ENCODE data around the gene DCLK1. TPM values are rescaled to one million over a fixed set of nuclear protein-coding genes. Genes with fewer than 3 reads are reported as not detected.
A peak's percentile ranks its signal among the peaks of the same experiment; 100 is the strongest.

Gene DCLK1
- total RNA-seq, 1 donor from 2014 or later, result 36.1 TPM

GRCh38 chr13:36143738-36144137, 12.6 kb upstream of the DCLK1 start:
- intact Hi-C loops (cut with DNase I), result no loop called here
- no peaks in the 10 kb centered on the region for H3K4me1 ChIP-seq
- H3K27ac ChIP-seq, result no peak overlapping the region
- no peaks in the 10 kb centered on the region for H3K27me3 ChIP-seq
- TF ChIP-seq POLR2AphosphoS5 (IDR thresholded peaks at IDR 0.05; ENCODE audit: insufficient read depth in 1 of 2, low read depth in 1 of 2), result no peak
- TF ChIP-seq POLR2A (IDR thresholded peaks at IDR 0.05), result no peak
- no peak for TF ChIP-seq CTCF (IDR thresholded peaks at IDR 0.05)
- no peaks in the 10 kb centered on the region for H3K9me3 ChIP-seq
- no peaks in the 10 kb centered on the region for H3K36me3 ChIP-seq
- no peak for DNase-seq (ENCODE audit: extremely low spot score in 2 of 2)
- no peak overlapping the region for H3K4me3 ChIP-seq

- Histone ChIP-seq H3K4me1 (no peaks in the 10 kb centered on the region), H3K4me3 (no peak overlapping the region), H3K9me3 (no peaks in the 10 kb centered on the region), H3K27me3 (no peaks in the 10 kb centered on the region), H3K27ac (no peak overlapping the region), H3K36me3 (no peaks in the 10 kb centered on the region)
- no peak for DNase-seq (ENCODE audit: extremely low spot score in 2 of 2)
- intact Hi-C loops (cut with DNase I), result no loop called here
- TF ChIP-seq POLR2AphosphoS5 (IDR thresholded peaks at IDR 0.05; ENCODE audit: insufficient read depth in 1 of 2, low read depth in 1 of 2) (no peak), CTCF (IDR thresholded peaks at IDR 0.05) (no peak), POLR2A (IDR thresholded peaks at IDR 0.05) (no peak)
Measured at GRCh38 chr13:36142735-36143134, 11.6 kb upstream of the DCLK1 start.

- no peak for TF ChIP-seq POLR2AphosphoS5 (IDR thresholded peaks at IDR 0.05; ENCODE audit: insufficient read depth in 1 of 2, low read depth in 1 of 2)
- TF ChIP-seq POLR2A (IDR thresholded peaks at IDR 0.05), result no peak
- TF ChIP-seq CTCF (IDR thresholded peaks at IDR 0.05), result no peak
- Histone ChIP-seq H3K4me1 (no peaks in the 10 kb centered on the region), H3K4me3 (no peak overlapping the region), H3K27ac (no peak overlapping the region), H3K36me3 (no peaks in the 10 kb centered on the region), H3K9me3 (no peaks in the 10 kb centered on the region), H3K27me3 (no peaks in the 10 kb centered on the region)
- intact Hi-C loops (cut with DNase I), result loop anchor here (10.0 kb wide), 1 partner anchor 151 kb away; no protein-coding TSS in a partner anchor
- no peak for DNase-seq (ENCODE audit: extremely low spot score in 2 of 2)
Measured at GRCh38 chr13:36135876-36136275, 4.7 kb upstream of the DCLK1 start.

GRCh38 chr13:36134632-36135031, 3.5 kb upstream of the DCLK1 start:
- H3K27me3 ChIP-seq, result no peaks in the 10 kb centered on the region
- intact Hi-C loops (cut with DNase I), result loop anchor here (10.0 kb wide), 1 partner anchor 150 kb away; no protein-coding TSS in a partner anchor

GRCh38 chr13:36133950-36134626, 2.9 kb upstream of the DCLK1 start:
- H3K4me3 ChIP-seq, result no peak overlapping the region
- TF ChIP-seq POLR2A (IDR thresholded peaks at IDR 0.05) (no peak), POLR2AphosphoS5 (IDR thresholded peaks at IDR 0.05; ENCODE audit: insufficient read depth in 1 of 2, low read depth in 1 of 2) (no peak)
- no peak for DNase-seq (ENCODE audit: extremely low spot score in 2 of 2)
- intact Hi-C loops (cut with DNase I), result loop anchor here (10.0 kb wide), 1 partner anchor 149 kb away; no protein-coding TSS in a partner anchor
- H3K27ac ChIP-seq, result no peak overlapping the region
- no peaks in the 10 kb centered on the region for H3K27me3 ChIP-seq
- H3K9me3 ChIP-seq, result no peaks in the 10 kb centered on the region
- H3K36me3 ChIP-seq, result no peaks in the 10 kb centered on the region
- H3K4me1 ChIP-seq, result peaks cover 7% of the 10 kb centered on the region

More at GRCh38 chr13:36134632-36135031, 3.5 kb upstream of the DCLK1 start:
- no peak for TF ChIP-seq POLR2A (IDR thresholded peaks at IDR 0.05)
- no peak overlapping the region for H3K27ac ChIP-seq
- DNase-seq (ENCODE audit: extremely low spot score in 2 of 2), result no peak
- no peak overlapping the region for H3K4me3 ChIP-seq
- H3K36me3 ChIP-seq, result no peaks in the 10 kb centered on the region
- H3K4me1 ChIP-seq, result peaks cover 7% of the 10 kb centered on the region
- no peaks in the 10 kb centered on the region for H3K9me3 ChIP-seq

- H3K4me1 ChIP-seq, result peaks cover 7% of the 10 kb centered on the region
- no peaks in the 10 kb centered on the region for H3K27me3 ChIP-seq
- no peaks in the 10 kb centered on the region for H3K36me3 ChIP-seq
- TF ChIP-seq CTCF (IDR thresholded peaks at IDR 0.05), result no peak
- no peak for TF ChIP-seq POLR2A (IDR thresholded peaks at IDR 0.05)
- TF ChIP-seq POLR2AphosphoS5 (IDR thresholded peaks at IDR 0.05; ENCODE audit: insufficient read depth in 1 of 2, low read depth in 1 of 2), result no peak
- peak overlapping the region; percentile 64 for H3K27ac ChIP-seq
- intact Hi-C loops (cut with DNase I), result loop anchor here (10.0 kb wide), 1 partner anchor 148 kb away; no protein-coding TSS in a partner anchor
- no peak for DNase-seq (ENCODE audit: extremely low spot score in 2 of 2)
- H3K4me3 ChIP-seq, result no peak overlapping the region
- H3K9me3 ChIP-seq, result no peaks in the 10 kb centered on the region
Measured at GRCh38 chr13:36132376-36132775, 1.2 kb upstream of the DCLK1 start.

Data from vagina (tissue), 2 donors.